Epithelial cell of prostate (primary cell): ENCODE results near the gene EML1.

ENCODE experiments used
- DNase-seq: peaks from one replicate; pipeline ENCODE4 v3.0.0-alpha.2; 2011; ENCODE audit warnings: low read depth, low spot score
- H3K27ac ChIP-seq: fragments of 450-650 bp; 2 replicates; pipeline ENCODE4 v1.5.1; 2017; ENCODE audit warnings: mild to moderate bottlenecking

EML1 gene

DNA sequence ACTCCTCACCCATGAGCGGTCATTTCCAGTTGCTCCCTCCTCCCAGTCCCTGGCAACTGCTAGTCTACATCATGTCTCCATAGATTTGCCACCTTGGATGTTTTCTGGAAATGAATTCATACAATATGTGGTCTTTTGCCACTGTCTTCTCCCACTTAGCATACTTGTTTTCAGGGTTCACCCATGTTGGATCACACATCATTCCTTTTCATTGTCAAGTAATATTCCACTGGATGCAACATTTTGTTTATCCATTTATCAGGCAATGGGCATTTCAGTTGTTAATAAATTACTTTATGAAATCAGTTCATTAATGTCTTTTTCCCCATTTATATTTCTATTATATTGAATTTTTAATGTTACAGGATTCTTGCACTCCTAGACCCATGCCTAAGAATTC lies 64.3 kb downstream of the EML1 start:
- no peak overlapping the region for H3K27ac ChIP-seq
- DNase-seq = no peak

DNA sequence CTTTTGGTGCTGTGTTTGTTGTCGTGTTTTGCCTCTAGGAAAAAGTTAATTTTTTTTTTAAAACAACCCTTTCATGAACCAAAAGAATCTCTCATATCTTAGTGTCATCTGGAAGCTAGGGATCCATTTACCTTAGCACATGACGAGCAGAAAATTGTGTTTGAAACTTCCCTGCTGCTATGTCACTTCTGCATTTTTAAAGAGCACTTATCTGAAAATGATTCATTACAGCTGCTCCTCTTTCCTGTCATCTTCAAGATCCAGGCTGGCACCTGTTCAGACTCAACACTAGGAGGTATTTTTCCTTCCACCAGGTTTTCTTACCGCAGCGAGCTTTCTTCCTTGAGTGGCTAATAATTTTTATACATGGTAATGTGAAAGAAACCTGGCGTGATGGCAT lies 67.0 kb downstream of the EML1 start:
- DNase-seq = no peak

DNA sequence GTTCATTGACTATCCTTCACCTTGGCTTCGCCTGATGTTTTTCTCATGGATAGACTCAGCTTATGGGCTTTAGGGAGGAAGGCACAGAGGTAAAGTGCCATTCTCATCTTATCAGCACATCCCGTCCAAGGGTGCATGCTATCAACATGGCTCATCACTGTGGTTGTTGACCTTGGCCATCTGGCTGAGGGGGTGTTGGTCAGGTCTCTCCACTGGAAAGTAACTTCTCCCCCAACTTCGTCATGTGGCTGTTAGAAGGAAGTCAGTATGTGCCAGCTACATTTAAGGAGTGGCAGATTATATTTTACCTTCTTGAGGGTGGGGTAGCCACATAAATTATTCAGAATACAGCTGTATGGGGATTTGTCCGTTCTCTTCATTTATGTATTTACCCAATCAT lies 68.9 kb downstream of the EML1 start:
- DNase-seq = no peak
- no peak overlapping the region for H3K27ac ChIP-seq

More for the DNA sequence above, 67.0 kb downstream of the EML1 start:
- no peak overlapping the region for H3K27ac ChIP-seq

DNA sequence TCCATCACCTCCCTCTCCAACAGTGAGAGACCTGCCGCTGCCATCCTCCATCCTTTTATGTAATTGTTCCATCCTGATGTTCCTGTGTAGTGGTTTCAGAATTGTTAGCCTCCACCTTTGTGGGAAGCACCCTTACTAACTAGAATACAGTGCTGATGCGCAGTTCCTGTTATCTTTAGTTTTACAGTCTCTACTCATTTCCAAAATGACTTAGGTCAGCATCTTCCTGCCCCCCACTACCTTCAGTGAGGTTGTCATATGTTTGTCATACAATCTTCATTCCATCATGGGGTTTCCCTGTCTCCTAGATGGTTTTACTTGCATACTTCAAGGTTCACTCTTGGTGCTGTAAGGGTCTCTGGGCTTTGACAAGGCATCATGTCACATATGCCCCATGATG lies 69.8 kb downstream of the EML1 start:
- H3K27ac ChIP-seq = no peak overlapping the region
- DNase-seq = no peak

DNA sequence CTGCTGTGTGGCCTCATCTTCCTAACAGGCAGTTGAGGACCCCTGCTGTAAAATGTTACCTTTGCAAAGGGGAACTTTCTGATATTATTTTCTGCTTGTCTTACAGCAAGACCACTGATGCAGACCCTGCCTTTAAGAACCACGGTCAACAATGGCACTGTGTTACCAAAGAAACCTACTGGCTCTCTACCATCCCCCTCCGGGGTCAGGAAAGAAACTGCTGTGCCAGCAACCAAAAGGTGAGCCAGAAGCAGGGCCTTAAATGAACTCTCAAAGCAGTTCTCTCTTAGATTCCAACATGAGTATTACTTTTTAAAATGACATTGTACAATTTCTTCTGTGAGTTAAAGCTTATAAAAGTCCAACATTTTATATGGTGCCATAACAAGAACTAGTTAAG lies 72.2 kb downstream of the EML1 start:
- no peak overlapping the region for H3K27ac ChIP-seq
- DNase-seq = no peak

DNA sequence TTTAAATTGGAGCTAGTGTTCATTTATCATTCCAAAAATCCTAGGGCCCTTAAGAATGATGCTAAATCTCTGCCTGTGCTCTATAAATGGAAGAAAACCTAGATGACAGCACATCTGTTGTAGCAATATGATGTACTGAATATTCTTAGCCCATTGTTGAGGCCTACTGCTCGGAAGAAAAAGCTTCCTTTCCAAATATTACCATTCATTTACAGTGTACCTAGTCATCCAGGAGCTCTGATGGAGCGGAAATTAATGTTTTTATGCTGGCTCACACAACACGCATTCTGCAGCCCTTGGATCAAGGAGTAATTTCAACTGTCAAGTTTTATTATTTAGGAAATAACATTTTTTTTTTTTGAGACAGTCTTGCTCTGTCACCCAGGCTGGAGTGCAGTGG lies 77.4 kb downstream of the EML1 start:
- no peak overlapping the region for H3K27ac ChIP-seq
- no peak for DNase-seq

DNA sequence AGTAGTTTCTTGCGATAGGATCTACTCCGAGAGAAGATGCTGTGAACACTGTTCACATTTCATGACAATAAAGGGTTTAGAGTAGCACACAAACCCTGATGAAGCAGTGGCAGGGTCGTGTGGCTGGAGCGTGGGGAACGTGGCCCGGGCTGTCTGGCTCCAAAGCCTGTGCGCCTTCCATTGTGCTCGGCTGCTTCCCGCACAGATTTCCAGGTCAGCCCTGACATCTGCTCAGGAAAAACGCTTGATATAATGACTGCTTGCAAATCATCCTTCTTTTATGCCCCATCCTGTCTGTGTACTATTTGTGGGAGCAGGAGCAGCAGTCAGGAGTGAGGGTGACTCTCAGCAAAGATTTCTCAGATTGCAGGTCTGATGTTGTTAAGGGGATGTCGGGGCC lies 78.6 kb downstream of the EML1 start:
- DNase-seq = no peak
- no peak overlapping the region for H3K27ac ChIP-seq

DNA sequence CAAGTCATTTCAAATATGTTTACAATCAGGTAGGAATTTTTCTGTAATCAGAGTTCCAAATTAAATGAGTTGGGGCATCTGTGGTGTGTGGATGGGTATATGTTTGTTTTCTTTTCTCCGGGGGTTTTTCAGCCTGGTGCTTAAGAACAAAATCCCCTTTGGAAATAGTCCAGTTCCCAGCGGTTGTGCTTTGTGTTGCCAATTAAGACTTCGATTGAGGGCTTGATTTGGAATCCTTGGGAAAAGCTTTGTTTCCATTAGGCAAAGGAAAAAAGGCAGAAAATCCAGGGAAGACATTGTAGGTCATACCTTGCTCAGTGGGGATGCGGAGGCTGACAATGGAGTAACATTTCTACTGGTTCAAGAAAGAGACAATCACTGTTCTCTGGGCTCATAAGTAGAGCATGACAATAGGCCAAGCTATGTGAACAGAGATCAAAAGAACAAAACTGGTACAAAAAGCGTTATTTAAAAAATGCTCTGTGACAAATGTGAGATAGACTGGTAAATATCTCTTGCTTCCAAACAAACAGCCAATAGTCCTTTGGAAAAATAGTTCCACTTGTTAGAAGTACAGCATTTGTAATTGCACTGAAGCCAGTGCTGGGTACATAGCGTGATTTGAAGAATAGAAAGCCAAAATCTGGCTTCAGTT lies 79.7 kb downstream of the EML1 start:
- no peak for DNase-seq
- no peak overlapping the region for H3K27ac ChIP-seq

DNA sequence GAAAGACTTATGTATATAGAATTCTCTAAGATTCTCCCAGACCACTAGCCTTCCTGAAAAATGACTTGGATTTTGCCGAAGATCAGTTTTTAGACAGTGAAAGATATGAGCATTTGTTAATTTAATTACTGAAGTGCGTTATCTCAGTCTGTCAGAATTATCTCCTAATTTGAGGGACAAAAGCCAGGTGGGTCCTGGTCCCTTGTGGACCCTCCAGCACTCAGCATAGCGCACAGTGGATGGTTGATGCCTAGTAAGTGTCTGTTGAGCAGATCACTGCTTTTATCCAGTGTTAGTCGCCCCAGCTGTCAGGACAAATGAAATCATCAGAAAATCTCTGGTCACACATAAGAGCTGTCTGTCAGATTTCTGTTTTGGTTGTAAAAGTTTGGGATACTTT lies 80.4 kb downstream of the EML1 start:
- no peak for DNase-seq
- no peak overlapping the region for H3K27ac ChIP-seq

DNA sequence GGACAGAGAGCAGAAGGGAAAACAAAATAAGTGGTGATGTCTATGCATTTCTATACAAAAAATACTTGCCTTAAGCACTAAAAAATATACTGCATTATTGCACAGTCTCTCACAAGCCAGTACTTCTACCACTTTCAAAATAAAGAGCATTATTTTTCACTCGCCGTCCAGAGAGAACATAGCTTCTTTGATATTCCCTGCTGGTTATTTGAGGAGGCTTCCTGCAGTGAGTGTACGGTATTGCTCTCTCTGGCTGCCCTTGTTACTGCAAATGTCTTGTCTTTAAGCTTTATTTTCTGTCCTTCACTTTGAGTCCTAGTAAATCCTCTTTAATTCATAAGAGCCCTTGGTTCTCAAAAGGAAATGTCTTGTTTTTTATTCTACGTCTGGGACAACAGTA lies 81.1 kb downstream of the EML1 start:
- DNase-seq = no peak
- no peak overlapping the region for H3K27ac ChIP-seq

DNA sequence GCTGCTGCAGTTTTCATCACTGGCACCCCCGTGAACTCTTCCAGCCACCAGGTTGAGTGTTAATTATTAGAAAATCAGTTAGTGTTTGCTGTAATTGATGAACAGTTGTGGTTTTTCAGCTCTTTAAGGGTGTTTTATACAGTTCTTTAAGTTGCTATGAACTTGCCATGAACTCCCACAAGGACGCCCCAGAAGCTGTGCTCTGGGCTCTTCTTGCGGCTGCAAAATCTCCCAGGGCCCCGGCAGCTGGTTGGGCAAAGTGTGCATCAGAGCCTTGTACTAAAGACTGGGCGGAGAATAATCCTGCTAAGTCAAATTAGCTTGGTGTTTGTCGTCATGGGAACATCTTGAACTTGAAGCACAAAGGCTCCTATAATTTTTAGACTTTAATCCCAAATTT lies 82.2 kb downstream of the EML1 start:
- no peak overlapping the region for H3K27ac ChIP-seq
- DNase-seq = no peak

DNA sequence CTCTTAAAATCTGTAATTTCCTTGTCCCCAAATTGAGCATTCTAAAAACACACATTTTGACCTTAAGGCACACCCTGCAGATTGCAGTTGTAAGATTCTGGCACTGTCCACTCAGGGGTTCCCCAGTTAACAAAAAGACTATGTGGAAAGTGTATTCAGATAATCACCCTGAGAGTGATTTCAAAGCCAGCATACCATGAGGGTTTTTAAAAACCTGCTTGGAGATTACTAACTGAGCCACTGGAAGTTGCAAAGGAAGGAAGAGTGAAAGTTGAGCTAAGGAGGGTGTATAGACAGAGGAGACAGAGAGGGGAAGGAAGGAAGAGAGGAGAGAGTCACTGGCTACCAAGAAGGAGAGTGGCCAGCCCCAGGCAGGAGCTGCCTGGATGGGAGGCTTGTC lies 82.6 kb downstream of the EML1 start:
- DNase-seq = no peak
- no peak overlapping the region for H3K27ac ChIP-seq

DNA sequence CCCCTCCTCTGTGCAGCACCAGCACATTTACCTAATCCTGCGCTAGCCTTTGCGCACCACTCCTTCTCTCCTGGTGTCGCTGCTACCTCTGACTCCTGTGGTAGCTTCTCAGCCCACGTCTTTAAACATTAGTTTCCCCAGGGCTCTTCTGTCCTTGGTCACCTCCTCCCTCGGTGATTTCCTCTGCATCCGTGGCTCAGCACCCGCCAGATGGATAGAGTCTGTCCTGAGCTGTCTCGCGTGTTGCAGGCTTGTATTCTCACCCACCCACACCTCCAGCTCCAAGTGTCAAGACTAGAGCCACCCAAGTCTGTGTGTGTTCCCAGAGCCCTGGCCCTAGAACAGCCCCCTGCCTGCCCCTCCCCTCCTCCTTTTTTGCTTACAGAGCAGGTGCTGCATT lies 83.2 kb downstream of the EML1 start:
- H3K27ac ChIP-seq = no peak overlapping the region
- DNase-seq = no peak

DNA sequence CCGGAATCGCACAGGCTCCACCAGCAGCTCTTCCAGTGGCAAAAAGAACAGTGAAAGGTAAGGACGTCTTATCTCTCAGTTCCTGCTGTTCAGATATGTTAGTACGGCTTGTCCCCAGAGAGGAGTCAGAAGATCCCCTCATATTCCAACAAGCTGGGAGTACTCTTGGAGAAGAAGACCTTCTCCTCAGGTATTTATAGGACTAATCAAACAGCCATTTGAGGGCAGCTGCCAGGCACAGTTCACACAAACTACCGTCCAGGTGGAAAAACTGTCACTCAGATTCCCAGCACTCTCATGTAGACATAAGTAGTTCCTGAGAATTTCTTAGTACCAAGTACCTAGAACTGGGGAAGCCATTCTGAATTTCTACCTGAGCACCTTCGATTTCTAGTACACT lies 85.3 kb downstream of the EML1 start:
- no peak overlapping the region for H3K27ac ChIP-seq
- DNase-seq = no peak

DNA sequence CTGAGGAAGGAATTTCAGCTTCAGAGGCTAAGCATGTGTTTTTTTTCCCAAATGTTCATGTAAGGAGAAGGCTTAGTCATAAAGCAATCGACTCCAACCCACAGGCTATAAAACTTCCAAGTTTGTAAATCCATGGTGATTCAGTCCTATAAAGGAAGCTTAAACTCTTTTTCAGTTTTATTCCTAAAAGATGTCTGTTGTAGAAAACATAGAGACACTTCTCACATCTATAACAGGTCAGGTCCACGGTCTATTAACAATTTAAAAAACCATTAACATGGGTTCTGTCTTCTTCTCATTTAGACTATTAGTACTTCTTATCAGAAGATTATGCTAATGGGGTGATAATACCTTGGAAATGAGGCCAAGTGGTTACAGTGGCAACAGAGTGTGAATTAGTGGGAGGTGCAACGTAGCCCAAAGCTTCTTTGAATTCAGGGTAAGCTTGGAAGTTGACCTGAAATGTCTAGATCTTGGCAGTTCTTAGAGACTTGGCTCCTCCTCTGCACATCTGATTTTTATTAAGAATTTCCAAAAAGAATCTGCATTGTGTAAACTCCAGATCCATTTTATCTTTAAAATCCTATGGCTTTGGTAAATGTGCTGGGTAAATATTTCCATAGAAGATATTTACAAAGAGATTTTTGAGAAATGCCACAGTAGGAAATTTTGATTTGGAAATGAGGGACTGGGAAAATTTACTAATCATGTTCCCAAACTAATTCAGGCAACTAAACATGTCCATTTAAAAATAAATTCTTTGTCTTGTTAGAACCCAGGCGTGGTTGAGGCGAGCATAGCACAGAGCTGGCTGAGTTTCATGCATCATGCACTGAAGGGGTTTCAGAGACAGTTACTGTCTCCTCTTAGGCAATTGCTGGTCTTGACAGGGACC lies 86.4 kb downstream of the EML1 start:
- DNase-seq = no peak

DNA sequence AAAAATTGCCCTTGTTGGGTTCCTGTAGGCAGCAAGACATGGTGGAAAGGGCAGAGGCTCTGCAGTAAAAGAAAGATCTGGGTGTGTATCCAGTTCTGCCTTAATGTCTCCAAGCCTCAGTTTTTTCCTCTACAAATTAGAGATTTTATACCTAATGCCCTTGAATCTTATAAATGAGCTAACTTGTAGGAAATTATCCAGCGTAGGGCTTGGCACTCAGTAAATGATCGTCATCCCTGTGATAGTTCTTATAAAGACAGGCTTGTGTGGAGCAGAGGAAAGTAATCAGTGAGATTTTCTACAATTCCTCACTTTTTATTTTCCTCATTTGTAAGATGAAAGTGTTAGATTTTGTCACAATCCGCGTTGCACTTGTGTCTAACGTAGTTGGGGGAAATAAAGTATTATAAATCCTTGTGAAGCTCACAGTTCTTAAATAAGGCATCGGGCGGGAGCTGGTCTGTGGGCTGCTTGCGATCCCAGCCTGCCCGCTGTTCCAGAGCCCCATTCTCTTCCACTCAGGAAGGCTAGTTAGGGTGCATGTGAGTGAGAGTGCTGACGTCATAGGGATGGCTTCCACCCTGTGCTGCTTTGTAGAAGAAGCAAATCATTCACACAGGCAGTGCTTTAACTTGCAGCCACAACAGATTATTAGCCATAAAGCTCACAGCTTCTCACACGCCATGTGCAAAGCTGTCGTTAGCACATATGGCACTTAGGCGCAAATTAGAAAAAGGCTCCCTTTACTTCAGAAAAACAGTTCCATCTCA lies 87.6 kb downstream of the EML1 start:
- DNase-seq = no peak
- H3K27ac ChIP-seq = no peak overlapping the region

More for the DNA sequence above, 86.4 kb downstream of the EML1 start:
- H3K27ac ChIP-seq = no peak overlapping the region

DNA sequence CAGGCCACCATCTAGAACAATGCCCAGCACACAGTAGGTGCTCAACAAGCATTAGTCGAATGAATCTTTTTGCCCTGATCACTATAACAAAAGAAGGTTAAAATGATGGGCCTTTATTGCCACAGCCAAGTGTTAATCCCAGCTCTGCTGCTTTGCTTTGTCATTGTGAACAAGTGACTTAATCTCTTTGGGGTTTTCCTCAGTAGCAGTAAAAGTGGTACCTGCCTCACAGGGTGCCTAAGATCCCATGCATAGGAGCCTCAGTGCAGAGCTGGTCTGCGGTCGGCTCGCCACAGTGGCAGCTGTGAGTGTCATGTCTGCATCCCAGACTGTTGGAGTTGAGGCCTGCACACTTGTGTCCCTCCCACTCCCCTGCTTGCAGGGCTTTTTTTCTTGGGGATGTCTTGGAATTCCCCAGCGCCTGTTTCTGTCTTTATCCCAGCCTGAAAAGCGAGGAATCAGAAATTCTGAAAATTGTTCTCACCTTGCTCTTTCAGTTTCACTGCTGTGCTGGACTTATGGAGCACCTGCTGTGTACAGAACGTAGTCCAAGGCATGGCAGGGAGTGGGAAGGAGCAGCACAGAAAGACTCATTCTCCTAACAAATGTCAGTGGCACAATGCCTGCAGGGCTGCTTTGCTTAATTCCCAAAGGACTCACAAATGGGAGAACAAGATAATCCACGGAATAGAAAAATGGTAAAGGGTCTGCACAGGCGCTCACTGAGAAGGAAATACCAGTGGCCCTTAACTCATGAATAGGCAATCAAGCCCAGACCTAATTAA lies 90.8 kb downstream of the EML1 start:
- DNase-seq = no peak
- no peak overlapping the region for H3K27ac ChIP-seq

DNA sequence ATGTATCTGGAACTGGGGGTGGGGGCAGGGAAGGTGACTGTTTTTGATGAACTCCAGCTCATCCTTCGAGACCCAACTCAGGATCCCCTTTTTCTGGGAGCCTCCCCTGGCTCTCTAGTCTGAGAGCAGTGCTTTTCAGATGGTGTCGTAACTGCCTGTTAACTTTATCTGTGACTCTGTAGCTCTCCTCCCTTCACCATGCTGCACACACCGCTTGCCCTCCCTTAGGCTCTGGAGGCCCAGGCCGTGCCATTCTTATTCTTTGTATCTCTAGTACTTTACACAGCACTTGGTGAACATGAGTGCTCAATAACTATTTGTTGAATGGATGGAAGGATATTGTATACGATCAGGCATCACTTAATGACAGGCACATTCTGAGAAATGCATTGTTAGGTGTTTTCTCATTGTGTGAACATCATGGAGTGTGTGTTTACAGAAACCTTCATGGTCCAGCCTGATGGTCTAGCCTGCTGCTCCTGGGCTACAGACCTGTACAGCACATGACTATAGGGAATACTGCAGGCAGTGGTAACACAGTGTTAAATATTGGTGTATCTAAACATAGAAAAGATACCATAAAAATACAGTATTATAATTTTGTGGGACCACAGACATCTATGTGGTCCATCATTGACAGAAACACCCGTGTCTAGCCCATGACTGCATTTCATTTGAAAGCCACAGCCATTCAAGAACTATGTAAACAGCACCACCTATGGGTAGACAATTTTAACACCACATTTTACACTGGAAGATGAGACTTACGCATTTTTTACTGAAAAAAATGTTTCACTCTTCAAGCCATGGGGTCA lies 91.8 kb downstream of the EML1 start:
- DNase-seq = no peak
- H3K27ac ChIP-seq = no peak overlapping the region

DNA sequence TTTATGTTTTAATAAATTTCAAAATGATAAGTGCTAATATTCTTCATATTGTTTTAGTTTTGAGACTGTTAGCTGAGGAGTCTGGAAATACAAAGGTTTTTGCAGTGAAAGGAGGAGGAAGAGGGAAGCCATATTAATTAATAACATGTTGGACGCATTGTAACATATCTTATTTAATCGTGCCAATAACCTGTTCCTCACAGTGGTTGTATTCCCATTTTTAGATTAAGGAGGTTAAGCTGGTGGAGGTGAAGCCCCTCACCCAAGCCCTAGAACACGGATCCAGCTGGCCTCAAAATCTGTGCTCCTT lies 92.4 kb downstream of the EML1 start:
- no peak for DNase-seq
- no peak overlapping the region for H3K27ac ChIP-seq

DNA sequence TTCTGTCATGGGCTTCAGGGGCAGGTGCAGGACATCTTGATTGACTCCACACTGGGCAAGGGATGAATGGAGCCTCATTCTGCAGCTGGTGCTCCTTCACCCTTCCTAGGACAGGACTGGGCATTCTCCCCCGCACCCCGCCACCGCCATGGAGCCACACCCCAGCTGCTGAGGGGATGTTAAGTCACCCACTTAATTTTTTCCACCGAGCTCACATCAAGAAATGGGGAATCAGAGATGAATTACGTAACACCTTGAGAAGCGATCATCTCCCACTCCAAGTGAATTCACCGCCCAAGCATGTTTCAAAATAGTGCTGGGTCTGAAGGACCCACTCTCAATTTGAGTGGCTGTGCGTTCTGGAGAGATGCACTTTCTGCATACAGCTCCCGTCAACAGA lies 94.2 kb downstream of the EML1 start:
- no peak for DNase-seq
- no peak overlapping the region for H3K27ac ChIP-seq
